GM19099 (cell line): Measurements from ENCODE around the gene PCSK2.

ENCODE experiments used
- POLR2A ChIP-seq: IDR thresholded peaks from 3 replicates; pipeline ENCODE4 v1.6.1; 2011; ENCODE audit warnings: low read depth; ENCODE audit not compliant: insufficient read length; ENCODE audit errors: extremely low read depth

The PCSK2 gene

DNA sequence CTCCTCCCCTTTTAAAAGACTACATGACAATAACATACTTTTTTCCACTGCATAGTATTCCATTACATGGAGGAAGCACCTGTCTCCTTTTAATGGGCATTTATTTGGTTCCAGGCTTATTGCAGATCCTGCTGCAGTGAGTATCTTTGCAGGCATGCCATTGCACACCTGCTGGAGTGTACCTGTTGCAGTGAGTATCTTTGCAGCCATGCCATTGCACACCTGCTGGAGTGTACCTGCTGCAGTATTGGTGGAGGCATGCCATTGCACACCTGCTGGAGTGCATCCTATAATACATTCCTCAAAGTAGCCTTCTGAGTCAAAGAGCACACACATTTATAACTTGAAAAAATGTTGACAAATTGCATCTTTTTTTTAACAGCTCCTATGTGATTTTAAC, 302.7 kb downstream of the PCSK2 start:
- TF ChIP-seq POLR2A = no peak

- no peak for TF ChIP-seq POLR2A
These were observed 303.3 kb downstream of the PCSK2 start for GRCh38 chr20:17530153-17530552.

DNA sequence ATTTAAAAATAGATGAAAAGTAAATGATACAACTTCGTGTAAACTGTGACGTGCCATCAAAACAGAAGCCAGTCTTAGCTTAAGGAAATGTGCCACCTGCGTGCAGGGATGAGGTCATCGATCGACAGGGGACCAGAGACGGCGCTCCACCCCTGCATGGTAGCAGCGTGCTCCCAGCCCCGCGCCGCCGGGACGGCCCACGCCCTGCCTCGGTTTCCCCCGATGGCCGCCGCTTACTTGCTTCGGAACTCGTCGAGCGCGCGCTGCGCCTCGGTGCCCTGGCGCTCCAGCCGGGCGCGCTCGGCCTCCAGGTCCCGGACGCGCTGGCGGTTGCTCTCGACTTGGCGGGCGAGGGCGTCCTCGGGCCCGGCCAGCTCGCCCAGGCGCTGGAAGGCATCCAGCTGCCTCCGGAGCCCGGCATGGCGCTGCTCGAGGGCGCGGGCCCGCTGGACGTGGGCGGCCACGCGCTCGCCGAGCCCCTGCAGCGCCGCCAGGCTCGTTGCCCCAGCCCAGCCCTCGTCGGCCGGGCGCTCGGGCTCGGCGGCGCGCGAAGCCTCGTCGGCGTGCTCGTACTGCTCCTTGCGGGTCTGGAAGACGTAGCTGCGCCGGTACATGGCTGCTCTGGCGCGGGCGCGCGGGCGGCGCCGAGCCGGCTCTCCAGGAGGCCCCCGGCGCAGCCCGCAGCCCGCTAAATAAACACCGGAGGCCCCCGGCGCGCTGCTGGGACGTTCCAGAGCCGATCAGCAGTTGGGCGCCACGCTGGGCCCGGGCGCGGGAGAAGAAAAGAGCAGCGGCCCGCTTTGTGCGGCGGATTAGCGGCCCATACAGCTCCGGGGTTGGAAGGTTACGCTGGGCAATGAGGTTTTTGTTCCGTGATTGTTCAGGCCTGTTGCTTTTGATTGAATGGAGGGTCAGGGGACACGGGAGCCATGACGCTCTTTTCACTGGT, 304.1 kb downstream of the PCSK2 start, which contains the start of gene BFSP1:
BFSP1 (minus strand) TSS at position 664 of the 949 bp plus-strand sequence; CDS start at position 614, 50 bp downstream.
- no peak for TF ChIP-seq POLR2A

- no peak for TF ChIP-seq POLR2A
These were observed 304.8 kb downstream of the PCSK2 start for GRCh38 chr20:17531665-17532025.

- TF ChIP-seq POLR2A = no peak
These were observed 306.6 kb downstream of the PCSK2 start for GRCh38 chr20:17533396-17533795.

- no peak for TF ChIP-seq POLR2A
These were observed 307.2 kb downstream of the PCSK2 start for GRCh38 chr20:17534077-17534476.
